ENCODE results near the gene ISG20L2. TPM values are rescaled to one million over a fixed set of nuclear protein-coding genes. Genes with fewer than 3 reads are reported as not detected.

The ISG20L2 gene
- total RNA-seq, 4 donors from 2014 or later: 3.6 to 24.8 (median 10.2) TPM

- Histone ChIP-seq H3K4me3 (peak overlapping the region; percentile 97 to 98), H3K36me3 (no peaks in the 10 kb centered on the region), H3K9me3 (no peaks in the 10 kb centered on the region), H3K27ac (peak overlapping the region; percentile 99 to 100), H3K27me3 (no peaks in the 10 kb centered on the region), H3K4me1 (peaks cover 0 to 4% of the 10 kb centered on the region in 2 donors)
- peak; percentile 63 to 65 for DNase-seq
- TF ChIP-seq POLR2A (IDR thresholded peaks at IDR 0.05): no peak
- TF ChIP-seq, protein P1, sequence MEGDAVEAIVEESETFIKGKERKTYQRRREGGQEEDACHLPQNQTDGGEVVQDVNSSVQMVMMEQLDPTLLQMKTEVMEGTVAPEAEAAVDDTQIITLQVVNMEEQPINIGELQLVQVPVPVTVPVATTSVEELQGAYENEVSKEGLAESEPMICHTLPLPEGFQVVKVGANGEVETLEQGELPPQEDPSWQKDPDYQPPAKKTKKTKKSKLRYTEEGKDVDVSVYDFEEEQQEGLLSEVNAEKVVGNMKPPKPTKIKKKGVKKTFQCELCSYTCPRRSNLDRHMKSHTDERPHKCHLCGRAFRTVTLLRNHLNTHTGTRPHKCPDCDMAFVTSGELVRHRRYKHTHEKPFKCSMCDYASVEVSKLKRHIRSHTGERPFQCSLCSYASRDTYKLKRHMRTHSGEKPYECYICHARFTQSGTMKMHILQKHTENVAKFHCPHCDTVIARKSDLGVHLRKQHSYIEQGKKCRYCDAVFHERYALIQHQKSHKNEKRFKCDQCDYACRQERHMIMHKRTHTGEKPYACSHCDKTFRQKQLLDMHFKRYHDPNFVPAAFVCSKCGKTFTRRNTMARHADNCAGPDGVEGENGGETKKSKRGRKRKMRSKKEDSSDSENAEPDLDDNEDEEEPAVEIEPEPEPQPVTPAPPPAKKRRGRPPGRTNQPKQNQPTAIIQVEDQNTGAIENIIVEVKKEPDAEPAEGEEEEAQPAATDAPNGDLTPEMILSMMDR (IDR thresholded peaks at IDR 0.05): peak in 1 of 4 experiments; percentile 40
- intact Hi-C loops (cut with DNase I; ENCODE audit: low total_unique reads): no loop called here
Measured at GRCh38 chr1:156750711-156751450, 22.3 kb upstream of the ISG20L2 start.

GRCh38 chr1:156750191-156750672, 21.7 kb upstream of the ISG20L2 start:
- intact Hi-C loops (cut with DNase I; ENCODE audit: low total_unique reads): no loop called here
- H3K4me1 ChIP-seq: peaks cover 0 to 7% of the 10 kb centered on the region in 2 donors
- no peaks in the 10 kb centered on the region for H3K27me3 ChIP-seq

DNA sequence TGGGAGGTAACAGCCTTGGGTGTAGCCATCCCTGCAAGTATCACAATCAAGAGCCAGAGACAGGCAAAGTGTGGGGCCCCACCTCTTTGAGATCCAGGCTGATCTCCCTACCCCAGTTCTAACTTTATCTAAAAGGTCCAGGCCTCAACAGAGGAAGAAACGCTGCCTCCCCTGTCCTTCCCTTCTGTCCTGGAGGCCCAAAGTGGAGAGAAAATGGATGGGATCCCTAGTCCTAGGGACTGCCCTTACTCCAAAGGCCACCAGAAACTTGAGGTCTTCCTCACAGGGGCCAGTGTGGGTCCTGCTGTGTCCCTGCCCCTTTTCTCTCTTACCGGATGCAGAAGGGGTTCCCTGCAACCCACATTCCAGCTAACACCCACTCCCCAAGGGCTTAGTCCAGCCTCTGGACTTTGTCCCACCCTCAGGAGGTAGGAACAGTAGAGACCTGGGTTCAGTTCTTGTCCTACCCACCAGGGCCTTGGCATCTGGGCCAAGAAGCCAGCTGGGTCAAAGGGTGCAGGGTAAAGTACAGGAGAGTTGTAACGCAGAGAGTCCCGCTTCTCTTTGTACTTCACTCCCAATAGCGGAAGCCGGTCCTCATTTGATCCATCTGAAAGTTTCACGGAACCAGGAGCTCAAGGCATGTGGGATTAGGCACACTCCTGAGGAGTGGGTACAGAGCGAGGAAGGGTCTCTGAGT, 21.0 kb upstream of the ISG20L2 start:
- H3K27ac ChIP-seq: peak overlapping the region; percentile 99 to 100
- H3K4me3 ChIP-seq: peak overlapping the region; percentile 97 to 98
- no peak for DNase-seq
- no peaks in the 10 kb centered on the region for H3K9me3 ChIP-seq
- H3K4me1 ChIP-seq: peaks cover 0 to 7% of the 10 kb centered on the region in 2 donors
- intact Hi-C loops (cut with DNase I; ENCODE audit: low total_unique reads): no loop called here
- H3K27me3 ChIP-seq: no peaks in the 10 kb centered on the region
- TF ChIP-seq, protein P1 (IDR thresholded peaks at IDR 0.05): no peak
- no peaks in the 10 kb centered on the region for H3K36me3 ChIP-seq

More at GRCh38 chr1:156750191-156750672, 21.7 kb upstream of the ISG20L2 start:
- Histone ChIP-seq H3K36me3 (no peaks in the 10 kb centered on the region), H3K4me3 (peak overlapping the region; percentile 97 to 98), H3K9me3 (no peaks in the 10 kb centered on the region), H3K27ac (peak overlapping the region; percentile 99 to 100)
- peak; percentile 45 to 61 for DNase-seq
- TF ChIP-seq, protein P1 (IDR thresholded peaks at IDR 0.05): no peak
- TF ChIP-seq POLR2A (IDR thresholded peaks at IDR 0.05): peak in 1 of 2 donors; percentile 11

DNA sequence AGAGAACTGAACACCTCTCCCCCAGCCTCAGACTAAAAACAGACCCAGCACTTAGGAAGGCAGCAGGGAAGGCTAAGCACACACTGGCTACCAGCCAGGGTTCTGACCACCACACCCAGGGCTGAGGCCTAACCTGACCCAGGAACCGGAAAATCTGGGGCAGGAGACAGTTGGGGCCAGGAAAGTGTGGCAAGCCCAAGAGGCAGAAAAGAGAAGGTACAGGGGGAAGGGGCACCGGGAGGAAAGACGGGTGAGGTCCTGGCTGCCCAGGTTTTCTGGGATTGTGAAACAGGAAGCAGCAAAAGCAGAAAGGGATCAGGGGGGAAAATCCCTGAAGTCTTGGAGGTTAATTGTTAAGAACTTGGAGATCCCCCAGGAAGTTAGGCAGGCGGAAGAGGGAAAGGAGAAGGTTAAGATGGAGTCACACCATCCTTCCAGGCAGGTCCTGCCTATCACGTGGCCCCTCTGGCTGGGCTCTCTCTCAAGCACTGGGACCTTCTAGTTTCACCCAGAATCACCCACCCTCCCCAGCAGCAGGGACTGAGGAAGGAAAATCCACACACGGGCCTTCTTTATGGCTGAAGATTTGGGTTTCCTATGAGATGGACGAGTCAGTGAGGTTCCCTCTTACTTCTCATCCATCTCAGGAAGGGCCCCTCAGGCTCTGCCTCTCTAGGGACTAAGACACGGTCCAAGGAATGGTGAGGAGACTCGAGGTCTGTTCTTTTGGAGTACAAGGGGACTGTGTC, 20.3 kb upstream of the ISG20L2 start:
- peak; percentile 66 to 69 for DNase-seq
- Histone ChIP-seq H3K4me3 (peak overlapping the region; percentile 97 to 98), H3K36me3 (no peaks in the 10 kb centered on the region), H3K4me1 (peaks cover 0 to 7% of the 10 kb centered on the region in 2 donors), H3K27ac (peak overlapping the region; percentile 99 to 100), H3K27me3 (no peaks in the 10 kb centered on the region), H3K9me3 (no peaks in the 10 kb centered on the region)
- peak in 1 of 2 donors; percentile 4 for TF ChIP-seq POLR2A (IDR thresholded peaks at IDR 0.05)
- TF ChIP-seq, protein P1 (IDR thresholded peaks at IDR 0.05): peak in 1 of 4 experiments; percentile 4
- intact Hi-C loops (cut with DNase I; ENCODE audit: low total_unique reads): no loop called here
